Testis (tissue), 2 donors: ENCODE data around the gene CSH1.
"Not testable (repeated sequence)": the region's sequence is repeated elsewhere in the genome, so short reads cannot be mapped to it uniquely, and the experiment has no call there.

Source experiments
- POLR2A ChIP-seq: fragments of 450-650 bp; IDR thresholded peaks from one replicate; pipeline ENCODE4 v1.6.1; 2017; ENCODE audit warnings: antibody characterized with exemption, mild to moderate bottlenecking, moderate library complexity
- TF ChIP-seq, protein P1 (sequence below), 3 experiments: fragments of 450-650 bp in 2 of 3; fragments of 200-600 bp in 1 of 3; sonication (generic) in 1 of 3; IDR thresholded peaks; one replicate each; pipeline ENCODE4 v1.5.1; 2016 to 2019; ENCODE audit warnings: antibody characterized with exemption in 3 of 3, mild to moderate bottlenecking in 2 of 3, moderate library complexity in 1 of 3

GRCh38 chr17:63871646-63872365, 24.6 kb downstream of the CSH1 start:
- TF ChIP-seq, protein P1, sequence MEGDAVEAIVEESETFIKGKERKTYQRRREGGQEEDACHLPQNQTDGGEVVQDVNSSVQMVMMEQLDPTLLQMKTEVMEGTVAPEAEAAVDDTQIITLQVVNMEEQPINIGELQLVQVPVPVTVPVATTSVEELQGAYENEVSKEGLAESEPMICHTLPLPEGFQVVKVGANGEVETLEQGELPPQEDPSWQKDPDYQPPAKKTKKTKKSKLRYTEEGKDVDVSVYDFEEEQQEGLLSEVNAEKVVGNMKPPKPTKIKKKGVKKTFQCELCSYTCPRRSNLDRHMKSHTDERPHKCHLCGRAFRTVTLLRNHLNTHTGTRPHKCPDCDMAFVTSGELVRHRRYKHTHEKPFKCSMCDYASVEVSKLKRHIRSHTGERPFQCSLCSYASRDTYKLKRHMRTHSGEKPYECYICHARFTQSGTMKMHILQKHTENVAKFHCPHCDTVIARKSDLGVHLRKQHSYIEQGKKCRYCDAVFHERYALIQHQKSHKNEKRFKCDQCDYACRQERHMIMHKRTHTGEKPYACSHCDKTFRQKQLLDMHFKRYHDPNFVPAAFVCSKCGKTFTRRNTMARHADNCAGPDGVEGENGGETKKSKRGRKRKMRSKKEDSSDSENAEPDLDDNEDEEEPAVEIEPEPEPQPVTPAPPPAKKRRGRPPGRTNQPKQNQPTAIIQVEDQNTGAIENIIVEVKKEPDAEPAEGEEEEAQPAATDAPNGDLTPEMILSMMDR (IDR thresholded peaks at IDR 0.05): not testable (repeated sequence)
- not testable (repeated sequence) for TF ChIP-seq POLR2A
